ENCODE measurements around the gene D2HGDH. TPM values are rescaled to one million over a fixed set of nuclear protein-coding genes. Genes with fewer than 3 reads are reported as not detected.
"Not testable (repeated sequence)": the region's sequence is repeated elsewhere in the genome, so short reads cannot be mapped to it uniquely, and the experiment has no call there.

D2HGDH gene
- total RNA-seq, 2 experiments from 2014 or later: 21.6 to 26.2 TPM

DNA sequence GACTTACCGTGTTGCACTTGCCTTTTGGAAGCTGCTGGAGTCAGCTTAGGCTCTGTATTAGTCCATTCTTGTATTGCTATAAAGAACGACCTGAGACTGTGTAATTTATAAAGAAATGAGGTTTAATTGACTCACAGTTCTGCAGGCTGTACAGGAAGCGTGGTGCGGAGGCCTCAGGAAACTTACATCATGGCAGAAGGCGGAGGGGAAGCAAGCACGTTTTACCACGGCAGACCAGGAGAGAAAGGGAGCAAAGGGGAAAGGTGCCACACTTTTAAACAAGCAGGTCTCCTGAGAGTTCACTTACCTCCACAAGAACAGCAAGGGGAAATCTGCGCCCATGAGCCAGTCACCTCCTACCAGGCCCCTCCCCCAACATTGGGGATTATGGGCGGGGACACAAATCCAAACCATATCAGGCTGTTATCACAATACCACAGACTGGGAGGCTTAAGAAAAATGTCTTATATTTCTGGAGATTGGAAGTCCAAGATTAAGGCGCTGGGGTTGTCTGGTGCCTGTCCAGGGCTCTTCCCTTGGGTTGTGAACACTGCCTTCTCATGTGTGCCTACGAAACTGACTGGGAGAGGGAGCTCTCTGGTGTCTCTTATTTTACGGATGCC is 3.6 kb upstream of the D2HGDH start:
- H3K27ac Mint-ChIP-seq: no peak overlapping the region
- H3K4me1 Mint-ChIP-seq: peaks cover 36% of the 10 kb centered on the region
- H3K4me3 Mint-ChIP-seq: no peak overlapping the region
- CTCF ChIA-PET: interaction anchor here (1.4 to 5.6 kb wide), 2 partner anchors 12 to 28 kb away, joined by 3 to 45 read pairs; partner anchors contain the start of gene ING5
- no peaks in the 10 kb centered on the region for H3K9me3 Mint-ChIP-seq (ENCODE audit: low read depth)
- no peak for ATAC-seq
- no peaks in the 10 kb centered on the region for H3K36me3 Mint-ChIP-seq
- H3K27me3 Mint-ChIP-seq: no peaks in the 10 kb centered on the region
- no peak for DNase-seq

DNA sequence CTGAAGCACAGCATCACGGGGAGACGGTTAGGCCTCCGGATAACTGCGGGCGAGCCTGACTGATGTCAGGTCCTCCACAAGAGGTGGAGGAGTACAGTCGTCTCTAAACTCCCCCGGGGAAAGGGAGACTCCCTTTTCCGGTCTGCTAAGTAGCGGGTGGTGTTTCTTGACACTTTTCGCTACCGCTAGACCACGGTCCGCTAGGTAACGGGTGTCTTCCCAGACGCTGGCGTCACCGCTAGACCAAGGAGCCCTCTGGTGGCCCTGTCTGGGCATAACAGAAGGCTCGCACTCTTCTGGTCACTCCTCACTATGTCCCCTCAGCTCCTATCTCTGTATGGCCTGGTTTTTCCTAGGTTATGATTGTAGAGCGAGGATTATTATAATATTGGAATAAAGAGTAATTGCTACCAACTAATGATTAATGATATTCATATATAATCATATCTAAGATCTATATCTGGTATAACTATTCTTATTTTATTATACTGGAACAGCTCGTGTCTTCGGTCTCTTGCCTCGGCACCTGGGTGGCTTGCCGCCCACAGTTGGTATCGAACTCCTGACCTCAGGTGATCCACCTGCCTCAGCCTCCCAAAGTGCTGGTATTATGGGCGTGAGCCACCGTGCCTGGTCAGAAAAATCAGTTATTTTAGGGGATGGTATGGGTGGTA is 1.8 kb upstream of the D2HGDH start:
- H3K4me3 Mint-ChIP-seq: not testable (repeated sequence)

DNA sequence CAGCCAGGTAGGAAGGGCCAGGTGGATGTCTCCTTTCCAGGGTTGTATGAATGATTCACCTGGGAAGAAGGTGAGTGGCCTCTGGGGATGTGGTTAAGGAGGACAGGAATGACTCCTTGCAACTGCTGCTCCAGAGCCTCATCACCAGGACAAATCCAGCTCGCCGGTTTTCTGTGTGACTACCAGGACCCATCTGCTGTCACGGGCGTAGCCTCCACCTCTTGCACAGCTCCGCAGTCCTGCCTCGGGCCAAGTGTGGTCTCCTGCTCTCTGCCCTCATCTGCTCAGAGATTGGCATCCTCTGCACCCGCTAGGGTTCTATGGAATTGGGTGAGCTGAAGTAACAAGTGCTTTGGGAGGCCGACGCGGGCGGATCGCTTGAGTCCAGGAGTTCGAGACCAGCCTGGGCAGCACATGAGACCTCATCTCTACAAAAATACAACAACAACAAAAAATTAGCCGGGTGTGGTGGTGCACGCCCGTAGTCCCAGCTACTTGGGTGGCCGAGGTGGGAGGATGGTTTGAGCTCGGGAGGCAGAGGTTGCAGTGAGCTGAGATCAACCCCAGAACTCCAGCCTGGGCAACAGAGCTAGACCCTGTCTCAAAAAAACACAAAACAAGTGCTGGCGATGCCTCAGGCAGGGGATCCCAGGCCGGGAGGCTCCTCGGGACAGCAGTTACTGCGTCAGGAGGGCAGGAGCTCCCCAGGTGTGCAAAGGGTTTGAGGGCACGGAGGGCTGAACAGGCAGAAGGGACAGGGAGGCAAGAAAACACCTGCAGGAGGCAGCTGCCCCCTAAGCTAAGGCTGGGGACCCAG is 831 bp upstream of the D2HGDH start:
- DNase-seq (peak; percentile 45), ATAC-seq (no peak)
- H3K36me3 Mint-ChIP-seq: peaks cover 2% of the 10 kb centered on the region
- no peaks in the 10 kb centered on the region for H3K9me3 Mint-ChIP-seq (ENCODE audit: low read depth)
- H3K27me3 Mint-ChIP-seq: no peaks in the 10 kb centered on the region
- H3K27ac Mint-ChIP-seq: no peak overlapping the region
- CTCF ChIA-PET: interaction anchor here (0.8 to 5.6 kb wide), 10 partner anchors 30 to 883 kb away, joined by 3 to 45 read pairs (median 5); partner anchors contain the start of gene ING5
- H3K4me3 Mint-ChIP-seq: peak overlapping the region; percentile 80
- H3K4me1 Mint-ChIP-seq: peaks cover 45% of the 10 kb centered on the region

More for the DNA sequence above, 1.8 kb upstream of the D2HGDH start:
- H3K9me3 Mint-ChIP-seq (ENCODE audit: low read depth); ATAC-seq; H3K27ac Mint-ChIP-seq; H3K27me3 Mint-ChIP-seq; H3K36me3 Mint-ChIP-seq: not testable (repeated sequence)
- DNase-seq: peak; percentile 83
- CTCF ChIA-PET: interaction anchor here (0.7 to 5.6 kb wide), 6 partner anchors 14 to 147 kb away, joined by 3 to 45 read pairs (median 8); partner anchors contain the start of gene ING5
- peaks cover 43% of the 10 kb centered on the region for H3K4me1 Mint-ChIP-seq

DNA sequence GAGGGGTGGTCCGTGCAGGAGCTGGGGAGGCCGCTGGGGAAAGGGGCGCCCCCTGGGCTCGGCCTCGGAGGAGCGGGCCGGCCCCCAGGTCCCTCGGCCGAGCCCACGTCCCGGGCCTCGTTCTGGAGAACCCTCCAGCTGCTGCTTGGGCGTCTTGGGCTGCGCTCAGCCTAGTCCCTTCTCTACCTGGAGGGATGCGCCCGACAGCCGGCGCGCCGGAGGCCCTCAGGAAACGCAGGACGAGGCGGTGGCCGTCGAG is 293 bp upstream of the D2HGDH start:
- H3K27me3 Mint-ChIP-seq: no peaks in the 10 kb centered on the region
- H3K27ac Mint-ChIP-seq: no peak overlapping the region
- no peak for ATAC-seq
- peak overlapping the region; percentile 80 for H3K4me3 Mint-ChIP-seq
- CTCF ChIA-PET: interaction anchor here (0.8 to 5.6 kb wide), 8 partner anchors 29 to 883 kb away, joined by 3 to 45 read pairs (median 8); partner anchors contain the start of gene ING5
- H3K36me3 Mint-ChIP-seq: peaks cover 2% of the 10 kb centered on the region
- peaks cover 47% of the 10 kb centered on the region for H3K4me1 Mint-ChIP-seq
- H3K9me3 Mint-ChIP-seq (ENCODE audit: low read depth): no peaks in the 10 kb centered on the region
- no peak for DNase-seq

DNA sequence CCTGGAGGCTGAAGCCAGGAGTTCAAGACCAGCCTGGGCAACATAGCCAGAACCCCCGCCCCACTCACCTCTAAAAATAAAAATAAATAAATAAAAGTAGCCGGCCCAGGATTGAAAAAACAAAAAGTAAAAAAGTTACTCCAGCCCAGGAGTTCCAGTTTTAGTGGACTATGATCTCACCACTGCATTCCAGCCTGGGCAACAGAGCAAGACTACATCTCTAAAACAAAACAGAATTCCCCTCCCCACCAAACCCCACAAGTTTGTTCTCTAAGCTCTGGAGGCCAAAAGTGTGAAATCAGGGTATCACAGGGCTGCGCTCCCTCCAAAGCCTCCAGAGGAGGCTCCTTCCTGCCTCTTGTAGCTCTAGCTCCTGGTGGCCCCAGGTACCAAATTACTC is 1.7 kb downstream of the D2HGDH start:
- CTCF ChIA-PET: interaction anchor here (0.6 to 5.6 kb wide), 4 partner anchors 33 to 144 kb away, joined by 3 to 45 read pairs (median 4); partner anchors contain the start of gene ING5
- peaks cover 2% of the 10 kb centered on the region for H3K36me3 Mint-ChIP-seq
- H3K27me3 Mint-ChIP-seq: no peaks in the 10 kb centered on the region
- peak overlapping the region; percentile 50 for H3K4me3 Mint-ChIP-seq
- peaks cover 50% of the 10 kb centered on the region for H3K4me1 Mint-ChIP-seq
- DNase-seq (no peak), ATAC-seq (no peak)
- H3K27ac Mint-ChIP-seq: peak overlapping the region; percentile 39
- H3K9me3 Mint-ChIP-seq (ENCODE audit: low read depth): no peaks in the 10 kb centered on the region

DNA sequence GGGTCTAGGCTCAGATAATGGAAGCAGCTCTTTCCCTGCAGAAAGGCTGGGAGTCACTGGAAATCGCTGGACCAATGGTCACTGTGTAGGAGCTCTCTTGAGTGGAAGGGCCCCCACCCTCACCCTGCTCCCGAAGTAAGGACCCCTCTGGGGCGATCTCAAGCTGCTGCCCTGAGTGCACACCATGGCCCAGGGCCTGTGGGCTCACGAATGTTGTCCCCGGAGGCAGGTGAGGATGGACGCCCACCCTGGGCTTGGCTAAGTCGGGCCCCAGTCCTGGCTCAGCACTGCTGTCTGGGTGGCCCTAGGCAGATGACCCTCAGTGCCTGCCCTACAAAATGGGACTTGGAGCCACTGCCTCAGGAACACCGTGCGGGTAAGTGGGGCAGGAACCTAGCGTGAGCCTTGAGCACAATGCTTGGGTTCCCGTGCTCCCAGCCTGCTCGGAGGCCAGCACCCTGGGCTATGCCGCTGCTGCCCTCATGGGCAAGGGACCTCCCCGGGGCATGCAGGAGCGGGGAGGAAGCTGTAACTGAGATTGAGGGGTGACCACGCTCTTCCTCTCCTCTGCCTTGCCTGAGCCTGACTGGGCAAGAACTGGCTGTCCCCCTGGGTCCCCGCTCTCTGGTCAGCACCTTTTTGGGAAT is 3.7 kb downstream of the D2HGDH start:
- H3K27me3 Mint-ChIP-seq: no peaks in the 10 kb centered on the region

DNA sequence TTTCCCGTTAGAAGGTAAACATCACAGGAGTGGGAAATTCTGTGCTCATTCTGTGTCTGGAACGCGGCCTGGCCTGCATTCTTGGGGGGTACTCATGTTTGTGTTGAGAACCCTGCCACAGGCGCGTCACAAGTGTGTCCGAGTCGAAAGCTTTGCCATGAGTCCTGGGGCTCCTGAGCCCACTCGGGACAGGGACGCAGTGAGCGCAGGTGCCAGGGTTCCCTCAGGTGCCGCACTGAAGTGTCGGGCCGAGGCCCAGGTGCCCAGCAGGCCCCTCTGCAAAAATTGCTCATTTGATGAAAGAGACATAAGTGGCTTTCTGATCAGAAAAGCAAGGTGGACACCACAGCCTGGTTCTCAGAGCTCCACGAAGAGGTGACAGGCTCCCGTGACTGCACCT is 4.7 kb downstream of the D2HGDH start:
- no peak overlapping the region for H3K27ac Mint-ChIP-seq
- DNase-seq: no peak
- H3K9me3 Mint-ChIP-seq (ENCODE audit: low read depth): no peaks in the 10 kb centered on the region
- peaks cover 36% of the 10 kb centered on the region for H3K4me1 Mint-ChIP-seq
- no peak for ATAC-seq
- peaks cover 2% of the 10 kb centered on the region for H3K36me3 Mint-ChIP-seq
- CTCF ChIA-PET: interaction anchor here (2.2 to 2.4 kb wide), 2 partner anchors 24 to 139 kb away, joined by 9 to 14 read pairs; no protein-coding TSS in a partner anchor
- no peak overlapping the region for H3K4me3 Mint-ChIP-seq
- no peaks in the 10 kb centered on the region for H3K27me3 Mint-ChIP-seq

More for the DNA sequence above, 3.7 kb downstream of the D2HGDH start:
- H3K4me3 Mint-ChIP-seq: no peak overlapping the region
- CTCF ChIA-PET: no interaction called here
- H3K36me3 Mint-ChIP-seq: peaks cover 2% of the 10 kb centered on the region
- no peak for DNase-seq
- no peak overlapping the region for H3K27ac Mint-ChIP-seq
- peaks cover 40% of the 10 kb centered on the region for H3K4me1 Mint-ChIP-seq
- no peak for ATAC-seq
- no peaks in the 10 kb centered on the region for H3K9me3 Mint-ChIP-seq (ENCODE audit: low read depth)

DNA sequence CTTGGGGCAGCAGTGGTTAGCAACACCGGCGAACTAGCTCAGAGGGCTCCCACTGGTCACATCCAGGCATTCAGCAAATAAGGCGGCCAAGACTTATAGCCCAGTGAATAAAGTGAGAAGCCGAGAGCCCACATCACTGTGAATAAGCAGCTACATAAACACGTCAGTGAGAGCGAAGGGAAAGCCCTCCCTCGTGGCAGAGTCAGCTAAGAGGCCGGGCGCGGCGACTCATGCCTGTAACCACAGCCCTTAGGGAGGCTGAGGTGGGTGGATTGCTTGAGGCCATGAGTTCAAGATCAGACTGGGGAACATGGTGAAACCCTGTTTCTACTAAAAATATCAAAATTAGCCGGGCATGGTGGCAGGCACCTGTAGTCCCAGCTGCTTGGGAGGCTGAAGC is 5.2 kb downstream of the D2HGDH start:
- H3K27ac Mint-ChIP-seq: no peak overlapping the region
- H3K9me3 Mint-ChIP-seq (ENCODE audit: low read depth): no peaks in the 10 kb centered on the region
- peaks cover 36% of the 10 kb centered on the region for H3K4me1 Mint-ChIP-seq
- CTCF ChIA-PET: interaction anchor here (0.9 to 2.4 kb wide), 3 partner anchors 23 to 139 kb away, joined by 4 to 14 read pairs (median 9); partner anchors contain the start of gene ING5
- ATAC-seq: no peak
- DNase-seq: peak; percentile 51
- H3K36me3 Mint-ChIP-seq: peaks cover 5% of the 10 kb centered on the region
- H3K4me3 Mint-ChIP-seq: no peak overlapping the region
- no peaks in the 10 kb centered on the region for H3K27me3 Mint-ChIP-seq

DNA sequence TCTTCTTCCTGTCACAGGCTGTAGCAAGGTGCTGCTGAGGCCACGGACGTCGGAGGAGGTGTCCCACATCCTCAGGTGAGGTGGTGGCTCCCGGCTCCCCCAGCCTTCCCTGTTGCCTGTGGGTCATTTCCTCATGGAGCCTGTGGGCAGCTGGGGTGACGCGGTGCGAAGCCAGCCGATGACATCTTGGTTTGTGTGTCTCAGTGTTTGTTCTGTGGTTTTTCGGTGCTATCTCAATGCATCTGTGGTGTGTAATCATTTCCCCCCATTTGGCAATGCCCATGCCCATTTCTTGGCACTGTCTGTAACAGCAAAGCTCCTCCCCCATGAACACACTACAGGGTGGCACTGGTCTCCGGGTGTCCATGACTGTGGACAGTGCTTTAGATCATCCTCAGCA is 6.6 kb downstream of the D2HGDH start:
- peaks cover 17% of the 10 kb centered on the region for H3K36me3 Mint-ChIP-seq
- DNase-seq (peak; percentile 62), ATAC-seq (peak; percentile 51)
- H3K4me3 Mint-ChIP-seq: peak overlapping the region; percentile 35
- peaks cover 32% of the 10 kb centered on the region for H3K4me1 Mint-ChIP-seq
- CTCF ChIA-PET: interaction anchor here (2.2 to 2.4 kb wide), 2 partner anchors 22 to 137 kb away, joined by 9 to 14 read pairs; no protein-coding TSS in a partner anchor
- peaks cover 1% of the 10 kb centered on the region for H3K9me3 Mint-ChIP-seq (ENCODE audit: low read depth)
- no peak overlapping the region for H3K27ac Mint-ChIP-seq
- H3K27me3 Mint-ChIP-seq: no peaks in the 10 kb centered on the region

DNA sequence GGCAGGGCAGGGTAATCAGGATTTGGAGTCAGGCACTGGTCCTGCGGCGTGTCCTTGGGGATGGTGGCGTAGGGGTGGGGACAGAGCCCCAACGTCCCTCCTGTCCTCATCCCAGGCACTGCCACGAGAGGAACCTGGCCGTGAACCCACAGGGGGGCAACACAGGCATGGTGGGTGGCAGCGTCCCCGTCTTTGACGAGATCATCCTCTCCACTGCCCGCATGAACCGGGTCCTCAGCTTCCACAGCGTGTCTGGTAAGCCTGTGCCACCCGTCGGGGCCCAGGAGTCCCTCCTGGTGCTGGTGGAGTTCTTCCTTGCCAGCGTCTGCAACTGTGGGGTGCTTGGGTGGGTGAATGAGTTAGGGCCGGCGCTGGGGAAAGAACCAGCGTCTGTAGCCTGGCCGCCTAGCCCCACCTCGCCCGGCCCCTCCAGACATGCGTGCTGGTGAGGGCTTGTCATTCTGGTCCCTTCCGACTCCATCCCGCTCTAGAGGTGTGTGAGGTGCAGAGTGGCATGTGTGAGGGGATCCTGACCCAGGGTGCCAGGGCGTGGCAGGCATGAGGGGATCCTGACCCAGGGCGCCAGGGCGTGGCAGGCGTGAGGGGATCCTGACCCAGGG is 8.0 kb downstream of the D2HGDH start:
- Mint-ChIP-seq H3K4me3 (no peak overlapping the region), H3K27me3 (no peaks in the 10 kb centered on the region), H3K9me3 (ENCODE audit: low read depth) (peaks cover 3% of the 10 kb centered on the region), H3K4me1 (peaks cover 31% of the 10 kb centered on the region), H3K36me3 (peaks cover 23% of the 10 kb centered on the region), H3K27ac (no peak overlapping the region)
- CTCF ChIA-PET: no interaction called here
- ATAC-seq (no peak), DNase-seq (no peak)

DNA sequence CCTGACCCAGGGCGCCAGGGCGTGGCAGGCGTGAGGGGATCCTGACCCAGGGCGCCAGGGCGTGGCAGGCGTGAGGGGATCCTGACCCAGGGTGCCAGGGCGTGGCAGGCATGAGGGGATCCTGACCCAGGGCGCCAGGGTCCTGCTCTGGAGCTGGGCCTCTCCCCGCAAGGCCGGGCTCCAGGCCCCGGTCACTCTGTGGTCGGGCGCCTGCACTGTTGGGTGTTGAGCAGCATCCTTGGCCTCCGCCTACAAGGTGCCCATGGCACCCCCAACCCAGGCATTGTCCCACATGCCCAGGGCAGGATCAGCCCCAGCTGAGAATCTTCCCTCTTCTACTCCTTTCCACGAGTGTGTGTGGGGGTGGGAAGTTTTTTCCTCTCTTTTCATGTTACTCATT is 8.6 kb downstream of the D2HGDH start:
- H3K4me3 Mint-ChIP-seq; ATAC-seq; CTCF ChIA-PET; H3K9me3 Mint-ChIP-seq (ENCODE audit: low read depth); H3K27ac Mint-ChIP-seq; DNase-seq; H3K27me3 Mint-ChIP-seq: not testable (repeated sequence)
- Mint-ChIP-seq H3K36me3 (peaks cover 23% of the 10 kb centered on the region), H3K4me1 (peaks cover 26% of the 10 kb centered on the region)

DNA sequence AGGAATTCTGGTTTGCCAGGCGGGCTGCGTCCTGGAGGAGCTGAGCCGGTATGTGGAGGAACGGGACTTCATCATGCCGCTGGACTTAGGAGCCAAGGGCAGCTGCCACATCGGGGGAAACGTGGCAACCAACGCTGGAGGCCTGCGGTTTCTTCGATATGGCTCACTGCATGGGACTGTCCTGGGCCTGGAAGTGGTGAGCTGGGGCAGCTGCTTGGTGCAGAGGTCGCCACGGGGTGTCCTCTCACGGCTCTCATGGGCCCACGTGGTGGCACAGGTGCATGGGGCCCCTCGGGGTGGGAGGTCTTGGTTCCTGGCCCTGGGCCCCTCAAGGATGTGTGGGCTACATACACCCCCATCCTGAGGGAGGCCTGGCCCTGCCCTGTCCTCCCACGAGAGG is 9.2 kb downstream of the D2HGDH start:
- Mint-ChIP-seq H3K4me1 (peaks cover 26% of the 10 kb centered on the region), H3K4me3 (no peak overlapping the region), H3K9me3 (ENCODE audit: low read depth) (peaks cover 3% of the 10 kb centered on the region), H3K27ac (no peak overlapping the region), H3K27me3 (no peaks in the 10 kb centered on the region), H3K36me3 (peaks cover 23% of the 10 kb centered on the region)
- DNase-seq (no peak), ATAC-seq (no peak)
- CTCF ChIA-PET: no interaction called here
